GM19463 (cell line): Measurements from ENCODE around the gene RAC2.
"Not testable (repeated sequence)": the region's sequence is repeated elsewhere in the genome, so short reads cannot be mapped to it uniquely, and the experiment has no call there.

Source experiments
- ATAC-seq: cut with Tn5 transposase; IDR thresholded peaks from one replicate; pipeline ENCODE4 v1.9.1; 2021; ENCODE audit warnings: mild to moderate bottlenecking, moderate library complexity; ENCODE audit not compliant: unreplicated experiment

RAC2 gene

GRCh38 chr22:37237371-37238268 is 6.4 kb downstream of the RAC2 start:
- ATAC-seq = no peak

- no peak for ATAC-seq
Observed at GRCh38 chr22:37235897-37236607, 8.0 kb downstream of the RAC2 start.

- no peak for ATAC-seq
Observed at GRCh38 chr22:37234736-37235711, 9.0 kb downstream of the RAC2 start.

GRCh38 chr22:37233751-37234631 is 10.1 kb downstream of the RAC2 start:
- no peak for ATAC-seq

- not testable (repeated sequence) for ATAC-seq
Observed at GRCh38 chr22:37233371-37233750, 10.7 kb downstream of the RAC2 start.

- ATAC-seq = no peak
Observed at GRCh38 chr22:37232140-37232998, 11.7 kb downstream of the RAC2 start.

- ATAC-seq = no peak
Observed at GRCh38 chr22:37231406-37232139, 12.5 kb downstream of the RAC2 start.

GRCh38 chr22:37230673-37231405 is 13.2 kb downstream of the RAC2 start:
- peak; percentile 29 for ATAC-seq

- peak; percentile 66 for ATAC-seq
Observed at GRCh38 chr22:37229805-37230672, 14.0 kb downstream of the RAC2 start.

GRCh38 chr22:37229012-37229804 is 14.9 kb downstream of the RAC2 start:
- no peak for ATAC-seq

- no peak for ATAC-seq
Observed at GRCh38 chr22:37228106-37229011, 15.7 kb downstream of the RAC2 start.

- no peak for ATAC-seq
Observed at GRCh38 chr22:37226514-37226913, 17.6 kb downstream of the RAC2 start.

GRCh38 chr22:37226087-37226486 is 18.0 kb downstream of the RAC2 start:
- ATAC-seq = no peak

GRCh38 chr22:37225481-37225880 is 18.6 kb downstream of the RAC2 start:
- ATAC-seq = no peak
